Measurements from ENCODE around the gene HDAC4. TPM values are rescaled to one million over a fixed set of nuclear protein-coding genes. Genes with fewer than 3 reads are reported as not detected.

The HDAC4 gene
- total and polyA plus RNA-seq, 10 of the 15 experiments (the other 5 are each of a cell fraction or from before 2014, with no cell fraction given): 0.22 to 15.7 (median 4.8) TPM

GRCh38 chr2:239288237-239288636 lies 112.6 kb downstream of the HDAC4 start:
- RAD21 ChIA-PET (ENCODE audit: unreplicated experiment): interaction anchor here (0.8 to 1.8 kb wide), 3 partner anchors 13 to 94 kb away, joined by 3 to 4 read pairs (median 3); no protein-coding TSS in a partner anchor
- Histone ChIP-seq H3K27me3 (replicated peaks in 1 of 2; ENCODE audit: control insufficient read depth in 2 of 2, insufficient read depth in 2 of 2, low read length in 1 of 2) (no peaks in the 10 kb centered on the region; a peak in 1 of 4 replicates), H4K20me1 (ENCODE audit: control insufficient read depth, insufficient read depth) (peaks cover 16% of the 10 kb centered on the region), H3K9me3 (replicated peaks; ENCODE audit: control insufficient read depth, insufficient read depth, low read length) (no peaks in the 10 kb centered on the region; the same call in 2 of the 3 replicates), H3K4me3 (no peak overlapping the region), H3K9ac (ENCODE audit: control insufficient read depth, insufficient read depth, low read length) (no peak overlapping the region), H3K27ac (ENCODE audit: control insufficient read depth, insufficient read depth) (no peak overlapping the region), H3K4me2 (ENCODE audit: control insufficient read depth, insufficient read depth) (no peak overlapping the region), H3K36me3 (ENCODE audit: control insufficient read depth in 2 of 2, insufficient read depth in 2 of 2, low read length in 1 of 2) (no peaks in the 10 kb centered on the region), H2AFZ (ENCODE audit: control insufficient read depth, low read depth, low read length) (no peak overlapping the region), H3K4me1 (ENCODE audit: control insufficient read depth, insufficient read depth, low read length) (peaks cover 29% of the 10 kb centered on the region), H3K79me2 (ENCODE audit: control insufficient read depth, insufficient read depth, low read length) (no peaks in the 10 kb centered on the region)
- WGBS (ENCODE audit: insufficient coverage, insufficient replicate concordance, low lambda C conversion rate, missing lambda C conversion rate): 86% methylated on average over 4 of the region's 4 CpGs
- no peak for ATAC-seq
- FAIRE-seq: no peak
- DNase-seq (ENCODE audit: low read depth, low spot score): no peak
- POLR2A ChIA-PET: no interaction called here
- no peak for TF ChIP-seq JUNB (IDR thresholded peaks at IDR 0.05)
- no peak for TF ChIP-seq NFIC (IDR thresholded peaks at IDR 0.05; ENCODE audit: low read depth, low read length)
- TF ChIP-seq ZBED1 (IDR thresholded peaks at IDR 0.05; ENCODE audit: borderline replicate concordance): no peak
- TF ChIP-seq CHD4 (IDR thresholded peaks at IDR 0.05): no peak
- no peak for TF ChIP-seq FOXK2 (IDR thresholded peaks at IDR 0.05)
- no peak for TF ChIP-seq CBX5 (IDR thresholded peaks at IDR 0.05; ENCODE audit: low read depth)
- TF ChIP-seq ZNF207 (IDR thresholded peaks at IDR 0.05; ENCODE audit: borderline replicate concordance): no peak
- no peak for TF ChIP-seq TCF3 (IDR thresholded peaks at IDR 0.05; ENCODE audit: borderline replicate concordance, insufficient read depth, low read depth, low read length)
- TF ChIP-seq SIN3A (IDR thresholded peaks at IDR 0.05; ENCODE audit: low read depth, low read length): no peak
- no peak for TF ChIP-seq MEF2B (IDR thresholded peaks at IDR 0.05; ENCODE audit: partially characterized antibody, poor library complexity, severe bottlenecking)
- in situ Hi-C loops (cut with MboI) (no loop called here), intact Hi-C loops (cut with micrococcal nuclease; ENCODE audit: unreplicated experiment) (no loop called here)
- no TSS peak for BruUV-seq (replicated peaks)
- CTCF ChIA-PET: interaction anchor here (0.6 to 0.9 kb wide), 2 partner anchors 108 to 155 kb away, joined by 3 read pairs; no protein-coding TSS in a partner anchor
- SMC1A ChIA-PET (ENCODE audit: uncharacterized antibody, unreplicated experiment): interaction anchor here (0.6 to 1.5 kb wide), 4 partner anchors 14 to 21 kb away, joined by 3 to 4 read pairs (median 4); no protein-coding TSS in a partner anchor

Measured in GM12878 (cell line).